HL-60 (cell line): ENCODE data around the gene DBNDD2.

ENCODE experiments used
- CTCF ChIP-seq: IDR thresholded peaks from one replicate; pipeline ENCODE4 v1.5.1; 2011; ENCODE audit warnings: low read length, control low read depth, inconsistent platforms; ENCODE audit not compliant: insufficient read depth
- GABPA ChIP-seq: IDR thresholded peaks from 2 replicates; pipeline ENCODE4 v1.6.1; 2012; ENCODE audit warnings: low read depth
- POLR2AphosphoS5 ChIP-seq: IDR thresholded peaks from 2 replicates; pipeline ENCODE4 v1.6.1; 2012; ENCODE audit warnings: low read depth
- REST ChIP-seq: IDR thresholded peaks from 2 replicates; pipeline ENCODE4 v1.6.1; 2012; ENCODE audit warnings: low read depth; ENCODE audit not compliant: insufficient replicate concordance

GRCh38 chr20:45433316-45433715 is 25.2 kb downstream of the DBNDD2 start:
- TF ChIP-seq CTCF = no peak
- TF ChIP-seq REST = no peak
- TF ChIP-seq POLR2AphosphoS5 = no peak
- TF ChIP-seq GABPA = no peak
